H9 (cell line): ENCODE data around the gene RAB3GAP2. TPM values are rescaled to one million over a fixed set of nuclear protein-coding genes. Genes with fewer than 3 reads are reported as not detected.

Experiments used
- DNase-seq: peaks from one replicate; pipeline ENCODE4 v3.0.0-alpha.2; 2017
- H2AFZ ChIP-seq: one replicate; pipeline ENCODE4 v1.6.1; 2013; ENCODE audit warnings: mild to moderate bottlenecking, low read length, control low read depth, moderate library complexity
- H2AK5ac ChIP-seq: 2 replicates; pipeline ENCODE4 v1.6.1; 2013; ENCODE audit warnings: low read length, control low read depth, mixed read lengths; ENCODE audit not compliant: insufficient read length
- H2BK120ac ChIP-seq: one replicate; pipeline ENCODE4 v1.6.1; 2013; ENCODE audit warnings: low read depth, mild to moderate bottlenecking, low read length, control low read depth, inconsistent platforms; ENCODE audit not compliant: poor library complexity, severe bottlenecking
- H2BK12ac ChIP-seq: 2 replicates; pipeline ENCODE4 v1.6.1; 2013; ENCODE audit warnings: low read length, control low read depth, mixed read lengths, low read depth; ENCODE audit not compliant: insufficient read length
- H2BK15ac ChIP-seq: 2 replicates; pipeline ENCODE4 v1.6.1; 2013; ENCODE audit warnings: low read depth, low read length, control low read depth
- H2BK20ac ChIP-seq: one replicate; pipeline ENCODE4 v1.6.1; 2013; ENCODE audit warnings: low read depth, mild to moderate bottlenecking, low read length, control low read depth, inconsistent platforms; ENCODE audit not compliant: poor library complexity, severe bottlenecking
- H2BK5ac ChIP-seq: 2 replicates; pipeline ENCODE4 v1.6.1; 2013; ENCODE audit warnings: low read length, control low read depth, mixed read lengths; ENCODE audit not compliant: insufficient read length
- H3K14ac ChIP-seq: 2 replicates; pipeline ENCODE4 v1.6.1; 2013; ENCODE audit warnings: low read length, control low read depth; ENCODE audit not compliant: insufficient read depth
- H3K18ac ChIP-seq: 2 replicates; pipeline ENCODE4 v1.6.1; 2013; ENCODE audit warnings: low read depth, mild to moderate bottlenecking, mixed read lengths, low read length, control low read depth; ENCODE audit not compliant: insufficient read length
- H3K23ac ChIP-seq: 2 replicates; pipeline ENCODE4 v1.6.1; 2013; ENCODE audit warnings: low read length, control low read depth, mixed read lengths, low read depth; ENCODE audit not compliant: insufficient read length
- H3K23me2 ChIP-seq: 2 replicates; pipeline ENCODE4 v1.6.1; 2013; ENCODE audit warnings: low read depth, mild to moderate bottlenecking, mixed read lengths, low read length, control low read depth; ENCODE audit not compliant: insufficient read length, poor library complexity, severe bottlenecking
- H3K27ac ChIP-seq: 2 replicates; pipeline ENCODE4 v1.5.1; 2013; ENCODE audit warnings: low read length, control low read depth, mixed read lengths, low read depth; ENCODE audit not compliant: insufficient read length
- H3K27me3 ChIP-seq: 2 replicates; pipeline ENCODE4 v1.6.1; 2013; ENCODE audit warnings: low read length, control low read depth, inconsistent platforms; ENCODE audit not compliant: insufficient read depth
- H3K4ac ChIP-seq: 2 replicates; pipeline ENCODE4 v1.6.1; 2013; ENCODE audit warnings: low read depth, mild to moderate bottlenecking, control low read depth, inconsistent platforms, low read length, moderate library complexity
- H3K4me1 ChIP-seq: 2 replicates; pipeline ENCODE4 v1.6.1; 2013; ENCODE audit warnings: low read length, control low read depth, inconsistent platforms; ENCODE audit not compliant: insufficient read depth
- H3K4me2 ChIP-seq: 2 replicates; pipeline ENCODE4 v1.6.1; 2013; ENCODE audit warnings: low read length, control low read depth, mixed read lengths; ENCODE audit not compliant: insufficient read length, insufficient read depth
- H3K56ac ChIP-seq: 2 replicates; pipeline ENCODE4 v1.6.1; 2013; ENCODE audit warnings: low read depth, mild to moderate bottlenecking, mixed read lengths, low read length, control low read depth; ENCODE audit not compliant: insufficient read length
- H3K79me1 ChIP-seq: 2 replicates; pipeline ENCODE4 v1.6.1; 2013; ENCODE audit warnings: low read depth, mild to moderate bottlenecking, moderate library complexity, low read length, control low read depth, inconsistent platforms; ENCODE audit not compliant: insufficient read depth, poor library complexity, severe bottlenecking
- H3K79me2 ChIP-seq: 2 replicates; pipeline ENCODE4 v1.6.1; 2013; ENCODE audit warnings: low read length, control low read depth, inconsistent platforms; ENCODE audit not compliant: insufficient read depth
- H3K9ac ChIP-seq: 2 replicates; pipeline ENCODE4 v1.6.1; 2013; ENCODE audit warnings: low read length, control low read depth, mixed read lengths; ENCODE audit not compliant: insufficient read length; ENCODE audit errors: extremely low read depth
- H3K9me3 ChIP-seq: one replicate; pipeline ENCODE4 v1.6.1; 2013; ENCODE audit warnings: low read depth, low read length, inconsistent platforms; ENCODE audit not compliant: control insufficient read depth
- H3T11ph ChIP-seq: one replicate; pipeline ENCODE4 v1.6.1; 2013; ENCODE audit warnings: mild to moderate bottlenecking, low read length, control low read depth, inconsistent platforms
- H4K20me1 ChIP-seq: one replicate; pipeline ENCODE4 v1.6.1; 2013; ENCODE audit not compliant: control insufficient read depth, insufficient read length, insufficient read depth
- H4K5ac ChIP-seq: 2 replicates; pipeline ENCODE4 v1.6.1; 2013; ENCODE audit warnings: low read depth, mild to moderate bottlenecking, mixed read lengths, low read length, control low read depth; ENCODE audit not compliant: insufficient read length
- H4K8ac ChIP-seq: replicated peaks from 2 replicates; pipeline ENCODE4 v1.6.1; 2013; ENCODE audit warnings: low read length, control low read depth, mixed read lengths, low read depth; ENCODE audit not compliant: insufficient read length
- H4K91ac ChIP-seq: 2 replicates; pipeline ENCODE4 v1.6.1; 2013; ENCODE audit warnings: low read depth, mild to moderate bottlenecking, moderate library complexity, mixed read lengths, low read length, control low read depth; ENCODE audit not compliant: insufficient read length
- H3K27ac Mint-ChIP-seq, 3 experiments: 2 replicates in 2 of 3; 3 replicates in 1 of 3; pipeline ENCODE4 v1.8.0; 2020 to 2021; ENCODE audit warnings: mixed read lengths in 3 of 3, mild to moderate bottlenecking in 1 of 3, moderate library complexity in 1 of 3
- H3K27me3 Mint-ChIP-seq: 2 replicates; pipeline ENCODE4 v1.8.0; 2021; ENCODE audit warnings: low read depth, mild to moderate bottlenecking, moderate library complexity, mixed read lengths
- H3K36me3 Mint-ChIP-seq, 3 experiments: 2 replicates in 2 of 3; 3 replicates in 1 of 3; pipeline ENCODE4 v1.8.0; 2020 to 2021; ENCODE audit warnings: low read depth in 3 of 3, mixed read lengths in 3 of 3; ENCODE audit not compliant: insufficient read depth in 1 of 3
- H3K4me1 Mint-ChIP-seq, 2 experiments: 2 replicates each; pipeline ENCODE4 v1.8.0; 2020; ENCODE audit warnings: mixed read lengths in 2 of 2
- H3K4me3 Mint-ChIP-seq, 2 experiments: 2 replicates in 1 of 2; 3 replicates in 1 of 2; pipeline ENCODE4 v1.8.0; 2020 to 2021; ENCODE audit warnings: mild to moderate bottlenecking in 2 of 2, mixed read lengths in 2 of 2, moderate library complexity in 1 of 2
- H3K9me3 Mint-ChIP-seq, 2 experiments: 2 replicates in 1 of 2; 3 replicates in 1 of 2; pipeline ENCODE4 v1.8.0; 2020; ENCODE audit warnings: mild to moderate bottlenecking in 2 of 2, mixed read lengths in 2 of 2, moderate library complexity in 1 of 2
- CTCF ChIP-seq: fragments of 200-600 bp; sonication (generic); conservative IDR thresholded peaks from 3 replicates; pipeline ENCODE4 v1.8.0; 2021; ENCODE audit warnings: antibody characterized with exemption, mild to moderate bottlenecking
- WGBS: extraction: QIAGEN DNeasy Blood & Tissue Kit; methylation state at CpG from one replicate; pipeline ENCODE4 v1.1.7; 2013; ENCODE audit warnings: missing lambda C conversion rate, low lambda C conversion rate, mixed read lengths; ENCODE audit not compliant: insufficient read length; ENCODE audit errors: extremely low coverage; 5-methylcytosine and 5-hydroxymethylcytosine counted together
- total RNA-seq: library from RNA; stranded (reverse); gene quantifications from 2 replicates; pipeline ENCODE4 v1.2.1, GENCODE V29; 2021

The RAB3GAP2 gene
- total RNA-seq, 1 experiment from 2014 or later, result 48.3 TPM

DNA sequence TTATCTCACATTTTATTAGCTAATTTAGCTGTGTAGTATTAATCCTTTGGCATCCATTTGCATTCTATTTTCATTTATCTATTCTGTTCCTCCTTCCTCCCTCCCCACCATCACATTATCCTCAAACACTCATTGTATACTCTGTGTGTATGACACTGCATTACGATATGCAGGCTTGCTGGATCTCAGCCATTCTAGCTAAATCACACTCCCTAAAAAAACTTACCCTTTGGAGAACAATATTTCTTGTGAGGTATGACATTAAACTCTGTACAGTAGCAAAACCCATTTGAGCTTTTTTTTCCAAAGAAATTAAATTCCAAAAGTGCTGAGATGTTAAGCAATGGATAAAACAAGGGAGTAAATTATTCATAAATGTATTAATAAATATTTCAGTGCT lies 11.4 kb upstream of the RAB3GAP2 start:
- DNase-seq, result no peak
- Histone ChIP-seq H4K20me1 (no peaks in the 10 kb centered on the region), H3K27ac (no peak overlapping the region), H3K4me2 (no peak overlapping the region), H3K79me2 (no peaks in the 10 kb centered on the region), H3K9ac (no peak overlapping the region), H3K79me1 (no peaks in the 10 kb centered on the region), H2BK12ac (no peak overlapping the region), H2BK15ac (no peak overlapping the region), H4K5ac (no peak overlapping the region), H3T11ph (no peak overlapping the region), H3K9me3 (no peaks in the 10 kb centered on the region), H2AK5ac (no peak overlapping the region), H3K23ac (no peak overlapping the region), H4K91ac (no peak overlapping the region), H3K4me1 (no peaks in the 10 kb centered on the region), H2AFZ (no peak overlapping the region), H2BK120ac (no peak overlapping the region), H3K23me2 (no peaks in the 10 kb centered on the region), H3K27me3 (no peaks in the 10 kb centered on the region), H3K14ac (no peak overlapping the region), H3K56ac (no peak overlapping the region), H3K18ac (no peak overlapping the region), H4K8ac (no peak overlapping the region), H2BK20ac (no peak overlapping the region), H2BK5ac (no peak overlapping the region), H3K4ac (no peak overlapping the region)
- Mint-ChIP-seq H3K4me3 (no peak overlapping the region), H3K27ac (no peak overlapping the region), H3K27me3 (no peaks in the 10 kb centered on the region), H3K36me3 (no peaks in the 10 kb centered on the region), H3K9me3 (no peaks in the 10 kb centered on the region), H3K4me1 (no peaks in the 10 kb centered on the region)
- TF ChIP-seq CTCF, result no peak
- no CpG with 5 or more reads among the region's 1 CpG for WGBS
